HG03521 (cell line): ENCODE measurements around the gene ANKRD42.
"Not testable (repeated sequence)": the region's sequence is repeated elsewhere in the genome, so short reads cannot be mapped to it uniquely, and the experiment has no call there.

ENCODE experiments used
- ATAC-seq: cut with Tn5 transposase; IDR thresholded peaks from one replicate; pipeline ENCODE4 v1.9.1; 2021; ENCODE audit warnings: mild to moderate bottlenecking, moderate library complexity; ENCODE audit not compliant: unreplicated experiment

ANKRD42 gene

GRCh38 chr11:83235825-83236224, 42.3 kb downstream of the ANKRD42 start:
- ATAC-seq = no peak

GRCh38 chr11:83238111-83238510, 44.6 kb downstream of the ANKRD42 start:
- no peak for ATAC-seq

- ATAC-seq = peak; percentile 76
Measured at GRCh38 chr11:83241291-83241946, 47.9 kb downstream of the ANKRD42 start.

- ATAC-seq = no peak
Measured at GRCh38 chr11:83249445-83249844, 55.9 kb downstream of the ANKRD42 start.

- ATAC-seq = no peak
Measured at GRCh38 chr11:83249972-83250593, 56.6 kb downstream of the ANKRD42 start.

GRCh38 chr11:83252266-83252665, 58.8 kb downstream of the ANKRD42 start:
- no peak for ATAC-seq

GRCh38 chr11:83252941-83253340, 59.4 kb downstream of the ANKRD42 start:
- ATAC-seq = no peak

GRCh38 chr11:83255366-83255765, 61.9 kb downstream of the ANKRD42 start:
- no peak for ATAC-seq

GRCh38 chr11:83256602-83257340, 63.3 kb downstream of the ANKRD42 start:
- no peak for ATAC-seq

- no peak for ATAC-seq
Measured at GRCh38 chr11:83257761-83258168, 64.3 kb downstream of the ANKRD42 start.

- no peak for ATAC-seq
Measured at GRCh38 chr11:83259559-83259958, 66.0 kb downstream of the ANKRD42 start.

GRCh38 chr11:83265331-83265730, 71.8 kb downstream of the ANKRD42 start:
- ATAC-seq = no peak

GRCh38 chr11:83269080-83269479, 75.6 kb downstream of the ANKRD42 start:
- not testable (repeated sequence) for ATAC-seq

GRCh38 chr11:83271734-83272133, 78.2 kb downstream of the ANKRD42 start:
- not testable (repeated sequence) for ATAC-seq

- ATAC-seq = no peak
Measured at GRCh38 chr11:83272627-83273026, 79.1 kb downstream of the ANKRD42 start.

GRCh38 chr11:83275888-83276641, 82.6 kb downstream of the ANKRD42 start:
- ATAC-seq = no peak

GRCh38 chr11:83278351-83278750, 84.8 kb downstream of the ANKRD42 start:
- ATAC-seq = no peak

GRCh38 chr11:83280256-83280655, 86.7 kb downstream of the ANKRD42 start:
- ATAC-seq = no peak

GRCh38 chr11:83282084-83282716, 88.7 kb downstream of the ANKRD42 start:
- ATAC-seq = no peak

- ATAC-seq = no peak
Measured at GRCh38 chr11:83284501-83285150, 91.1 kb downstream of the ANKRD42 start.
